HepG2 (cell line): ENCODE measurements around the gene KCNJ14. TPM values are rescaled to one million over a fixed set of nuclear protein-coding genes. Genes with fewer than 3 reads are reported as not detected.

ENCODE experiments used
- DDIT3 ChIP-seq: sonication (generic); formaldehyde crosslinking; IDR thresholded peaks from 2 replicates; pipeline ENCODE4 v1.4.0; 2020; ENCODE audit warnings: mild to moderate bottlenecking, missing genetic modification reagents
- ELF4 ChIP-seq: sonication (generic); formaldehyde crosslinking; IDR thresholded peaks from 2 replicates; pipeline ENCODE4 v1.5.0; 2020; ENCODE audit warnings: missing genetic modification reagents, mild to moderate bottlenecking, moderate library complexity, borderline replicate concordance
- ELK4 ChIP-seq: sonication (generic); formaldehyde crosslinking; IDR thresholded peaks from 2 replicates; pipeline ENCODE4 v1.9.0; 2021; ENCODE audit warnings: missing genetic modification reagents, borderline replicate concordance
- FOXP1 ChIP-seq, 2 experiments: fragments of 450-650 bp in 1 of 2; IDR thresholded peaks; 2 replicates each; pipeline ENCODE4 v1.6.1; 2017 to 2018; ENCODE audit warnings: antibody characterized with exemption in 1 of 2
- HMGXB4 ChIP-seq, 2 experiments: sonication (generic) in 1 of 2; formaldehyde crosslinking in 1 of 2; IDR thresholded peaks; 2 replicates each; pipeline versions ENCODE4 v1.4.0 to v1.6.1; 2018 to 2020; ENCODE audit warnings: missing genetic modification reagents in 2 of 2, borderline replicate concordance in 1 of 2, low read depth in 1 of 2, mild to moderate bottlenecking in 1 of 2, missing biosample characterization in 1 of 2
- MAFF ChIP-seq: IDR thresholded peaks from 2 replicates; pipeline ENCODE4 v1.6.1; 2011; ENCODE audit warnings: low read depth, low read length, improper control_type of control experiment
- PRPF4 ChIP-seq: fragments of 200-400 bp; formaldehyde crosslinking; IDR thresholded peaks from 2 replicates; pipeline ENCODE4 v1.6.1; 2016; ENCODE audit warnings: low read length, low read depth; ENCODE audit not compliant: poor library complexity, severe bottlenecking
- RCOR2 ChIP-seq: IDR thresholded peaks from 2 replicates; pipeline ENCODE4 v1.6.1; 2016; ENCODE audit warnings: missing biosample characterization, missing genetic modification reagents
- SALL1 ChIP-seq: sonication (generic); formaldehyde crosslinking; IDR thresholded peaks from 2 replicates; pipeline ENCODE4 v1.8.0; 2022; ENCODE audit warnings: mild to moderate bottlenecking, missing genetic modification reagents
- SAP130 ChIP-seq: IDR thresholded peaks from 2 replicates; pipeline ENCODE4 v1.6.1; 2016; ENCODE audit warnings: low read depth
- XRCC5 ChIP-seq: fragments of 200-400 bp; formaldehyde crosslinking; optimal IDR thresholded peaks from 2 replicates; pipeline ENCODE3; 2017; ENCODE audit warnings: mild to moderate bottlenecking, low read length
- ZFYVE20 ChIP-seq: sonication (generic); formaldehyde crosslinking; IDR thresholded peaks from 2 replicates; pipeline ENCODE4 v1.8.0; 2023; ENCODE audit warnings: low read depth, mild to moderate bottlenecking, moderate library complexity, missing genetic modification reagents, borderline replicate concordance
- ZMYM3 ChIP-seq: sonication (generic); formaldehyde crosslinking; IDR thresholded peaks from 2 replicates; pipeline ENCODE4 v1.5.1; 2020; ENCODE audit warnings: mild to moderate bottlenecking, missing genetic modification reagents
- ZNF121 ChIP-seq: sonication (generic); formaldehyde crosslinking; IDR thresholded peaks from 2 replicates; pipeline ENCODE4 v1.5.0; 2020; ENCODE audit warnings: mild to moderate bottlenecking, missing genetic modification reagents
- ZNF292 ChIP-seq: sonication (generic); formaldehyde crosslinking; IDR thresholded peaks from 2 replicates; pipeline ENCODE4 v1.8.1; 2022; ENCODE audit warnings: mild to moderate bottlenecking, low read depth, missing genetic modification reagents, borderline replicate concordance
- ZNF367 ChIP-seq: sonication (generic); formaldehyde crosslinking; IDR thresholded peaks from 2 replicates; pipeline ENCODE4 v1.4.0; 2020; ENCODE audit warnings: missing genetic modification reagents, borderline replicate concordance
- ZNF451 ChIP-seq: sonication (generic); formaldehyde crosslinking; IDR thresholded peaks from 2 replicates; pipeline ENCODE4 v1.5.0; 2020; ENCODE audit warnings: mild to moderate bottlenecking, missing genetic modification reagents
- ZNF576 ChIP-seq: sonication (generic); formaldehyde crosslinking; IDR thresholded peaks from 2 replicates; pipeline ENCODE4 v1.4.0; 2020; ENCODE audit warnings: mild to moderate bottlenecking, missing genetic modification reagents
- ZNF619 ChIP-seq: sonication (generic); formaldehyde crosslinking; IDR thresholded peaks from 2 replicates; pipeline ENCODE4 v1.4.0; 2020; ENCODE audit warnings: mild to moderate bottlenecking, missing genetic modification reagents
- ZNF644 ChIP-seq: IDR thresholded peaks from 2 replicates; pipeline ENCODE4 v1.6.1; 2016; ENCODE audit warnings: low read depth
- polyA plus RNA-seq, 8 experiments: library from polyadenylated mRNA; depleted of rRNA in 3 of 8; stranded (reverse) in 7 of 8; unstranded in 1 of 8; fragments of >200 nt; fragmentation: Illumina TruSeq in 4 of 8; extraction: Trizol in 4 of 8; gene quantifications; 2 replicates each; pipeline versions ENCODE4 v1.2.1 to v1.2.3, GENCODE V29; 2011 to 2016; ENCODE audit warnings: low read depth in 4 of 8, missing spikeins in 1 of 8, mixed read lengths in 1 of 8; ENCODE audit not compliant: insufficient read depth in 1 of 8
- total RNA-seq, 5 experiments: library from RNA; depleted of rRNA; stranded (reverse); fragments of >200 nt; fragmentation: Illumina TruSeq; extraction: Trizol; gene quantifications; 2 replicates each; pipeline ENCODE4 v1.2.3, GENCODE V29; 2016; ENCODE audit warnings: low read depth in 1 of 5
- TF ChIP-seq, protein P1 (sequence below): IDR thresholded peaks from 2 replicates; pipeline ENCODE4 v1.6.1; 2012; ENCODE audit warnings: inconsistent platforms
- TF ChIP-seq, protein P2 (sequence below): sonication (generic); formaldehyde crosslinking; IDR thresholded peaks from 2 replicates; pipeline ENCODE4 v1.8.1; 2023; ENCODE audit warnings: mild to moderate bottlenecking, moderate library complexity, missing genetic modification reagents
- TF ChIP-seq, protein P3 (sequence below): sonication (generic); formaldehyde crosslinking; IDR thresholded peaks from 2 replicates; pipeline ENCODE4 v1.9.0; 2021; ENCODE audit warnings: missing genetic modification reagents, mild to moderate bottlenecking, borderline replicate concordance
- TF ChIP-seq, protein P4 (sequence below): sonication (generic); IDR thresholded peaks from 2 replicates; pipeline ENCODE4 v1.6.1; 2016; ENCODE audit warnings: low read depth, borderline replicate concordance

Gene KCNJ14
- total and polyA plus RNA-seq, 2 of the 13 experiments (the other 11 are each of a cell fraction or from before 2014, with no cell fraction given): 0.20 to 0.51 TPM

DNA sequence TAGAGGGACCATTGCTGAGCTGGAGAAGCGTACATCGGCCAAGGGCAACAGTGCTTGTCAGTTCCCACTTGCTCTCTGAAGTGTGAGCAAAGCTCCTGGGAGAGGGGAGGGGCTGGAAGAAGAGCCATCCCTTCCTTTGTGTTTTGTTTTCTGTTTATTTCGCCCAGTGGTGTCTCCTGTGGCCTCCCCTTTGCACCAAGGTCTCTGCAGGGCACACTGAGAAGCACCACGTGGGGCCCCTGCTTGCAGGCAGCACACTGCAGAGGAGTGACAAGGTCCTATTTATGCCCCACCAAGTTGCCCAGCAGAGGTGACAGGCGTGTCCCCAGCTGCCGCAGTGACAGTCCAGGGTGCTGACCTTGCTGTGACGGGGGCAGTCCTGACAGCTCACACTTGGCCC lies 38.0 kb upstream of the KCNJ14 start (continued):
- TF ChIP-seq HMGXB4 (CRISPR knock-in tag; IDR thresholded peaks at IDR 0.05; ENCODE audit: borderline replicate concordance in 1 of 2, low read depth in 1 of 2): no peak
- TF ChIP-seq, protein P1, sequence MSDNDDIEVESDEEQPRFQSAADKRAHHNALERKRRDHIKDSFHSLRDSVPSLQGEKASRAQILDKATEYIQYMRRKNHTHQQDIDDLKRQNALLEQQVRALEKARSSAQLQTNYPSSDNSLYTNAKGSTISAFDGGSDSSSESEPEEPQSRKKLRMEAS: peak; percentile 54; the same call in 1 of the 2 replicates
- no peak for TF ChIP-seq ZFYVE20 (CRISPR knock-in tag)
- TF ChIP-seq ELK4 (CRISPR knock-in tag): no peak
- no peak for TF ChIP-seq RCOR2 (CRISPR knock-in tag)
- no peak for TF ChIP-seq ZNF451 (CRISPR knock-in tag)
- TF ChIP-seq, protein P2, sequence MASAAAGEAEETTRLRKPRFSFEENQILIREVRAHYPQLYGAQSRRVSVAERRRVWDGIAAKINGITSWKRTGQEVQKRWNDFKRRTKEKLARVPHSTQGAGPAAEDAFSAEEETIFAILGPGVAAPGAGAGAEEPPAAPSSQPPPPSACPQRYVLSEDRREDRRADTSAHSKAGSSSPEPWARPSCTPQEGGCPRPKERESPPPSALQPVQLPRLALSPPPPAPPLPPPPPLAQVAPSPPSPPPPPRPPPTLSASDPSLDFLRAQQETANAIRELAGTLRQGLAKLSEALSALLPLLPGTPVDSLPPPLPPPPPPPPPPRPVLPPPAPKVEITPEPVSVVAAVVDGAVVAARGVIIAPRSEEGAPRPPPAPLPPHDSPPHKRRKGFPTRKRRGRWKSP (CRISPR knock-in tag): no peak
- no peak for TF ChIP-seq FOXP1 (IDR thresholded peaks at IDR 0.05)
- TF ChIP-seq FOXP1 (CRISPR knock-in tag; IDR thresholded peaks at IDR 0.05): peak; percentile 62; the same call in 1 of the 2 replicates
- TF ChIP-seq ELF4 (CRISPR knock-in tag): no peak
- TF ChIP-seq SALL1 (CRISPR knock-in tag): peak; percentile 31; the same call in 1 of the 2 replicates
- TF ChIP-seq, protein P3, sequence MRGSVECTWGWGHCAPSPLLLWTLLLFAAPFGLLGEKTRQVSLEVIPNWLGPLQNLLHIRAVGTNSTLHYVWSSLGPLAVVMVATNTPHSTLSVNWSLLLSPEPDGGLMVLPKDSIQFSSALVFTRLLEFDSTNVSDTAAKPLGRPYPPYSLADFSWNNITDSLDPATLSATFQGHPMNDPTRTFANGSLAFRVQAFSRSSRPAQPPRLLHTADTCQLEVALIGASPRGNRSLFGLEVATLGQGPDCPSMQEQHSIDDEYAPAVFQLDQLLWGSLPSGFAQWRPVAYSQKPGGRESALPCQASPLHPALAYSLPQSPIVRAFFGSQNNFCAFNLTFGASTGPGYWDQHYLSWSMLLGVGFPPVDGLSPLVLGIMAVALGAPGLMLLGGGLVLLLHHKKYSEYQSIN (CRISPR knock-in tag): no peak
- TF ChIP-seq ZNF576 (CRISPR knock-in tag): no peak
- TF ChIP-seq ZNF619: no peak
- TF ChIP-seq, protein P4, sequence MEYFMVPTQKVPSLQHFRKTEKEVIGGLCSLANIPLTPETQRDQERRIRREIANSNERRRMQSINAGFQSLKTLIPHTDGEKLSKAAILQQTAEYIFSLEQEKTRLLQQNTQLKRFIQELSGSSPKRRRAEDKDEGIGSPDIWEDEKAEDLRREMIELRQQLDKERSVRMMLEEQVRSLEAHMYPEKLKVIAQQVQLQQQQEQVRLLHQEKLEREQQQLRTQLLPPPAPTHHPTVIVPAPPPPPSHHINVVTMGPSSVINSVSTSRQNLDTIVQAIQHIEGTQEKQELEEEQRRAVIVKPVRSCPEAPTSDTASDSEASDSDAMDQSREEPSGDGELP: peak; percentile 72; the same call in 1 of the 2 replicates
- no peak for TF ChIP-seq ZNF367 (CRISPR knock-in tag)
- TF ChIP-seq MAFF: no peak
- 0 out of 2 replicates have a peak, but pooled peaks have one; percentile 6 for TF ChIP-seq ZMYM3
- TF ChIP-seq ZNF121 (CRISPR knock-in tag): no peak
- TF ChIP-seq ZNF644 (CRISPR knock-in tag): no peak
- TF ChIP-seq SAP130 (CRISPR knock-in tag): peak; percentile 81
- TF ChIP-seq ZNF292: peak; percentile 58; the same call in 1 of the 2 replicates
- TF ChIP-seq PRPF4: no peak
- no peak for TF ChIP-seq DDIT3
- TF ChIP-seq XRCC5: no peak
